ENCODE data around the gene CSAD. TPM values are rescaled to one million over a fixed set of nuclear protein-coding genes. Genes with fewer than 3 reads are reported as not detected.

The CSAD gene
- total RNA-seq, 2 donors from 2014 or later: 29.8 to 43.5 TPM

GRCh38 chr12:53197011-53197640 is 16.4 kb upstream of the CSAD start:
- peaks cover 89% of the 10 kb centered on the region for H3K36me3 Mint-ChIP-seq (ENCODE audit: low read depth)
- peaks cover 39% of the 10 kb centered on the region for H3K4me1 Mint-ChIP-seq
- H3K4me3 Mint-ChIP-seq: no peak overlapping the region
- H3K27ac Mint-ChIP-seq: peak overlapping the region; percentile 81
- no peak for ATAC-seq (replicated peaks)
- H3K27me3 Mint-ChIP-seq: no peaks in the 10 kb centered on the region
- H3K9me3 Mint-ChIP-seq: no peaks in the 10 kb centered on the region

- H3K4me3 Mint-ChIP-seq: no peak overlapping the region
- H3K27ac Mint-ChIP-seq: peak overlapping the region; percentile 81
- ATAC-seq (replicated peaks): no peak
- H3K36me3 Mint-ChIP-seq (ENCODE audit: low read depth): peaks cover 94% of the 10 kb centered on the region
- no peaks in the 10 kb centered on the region for H3K27me3 Mint-ChIP-seq
- H3K9me3 Mint-ChIP-seq: no peaks in the 10 kb centered on the region
- H3K4me1 Mint-ChIP-seq: peaks cover 39% of the 10 kb centered on the region
These were observed 15.8 kb upstream of the CSAD start for GRCh38 chr12:53196486-53196885.

- H3K9me3 Mint-ChIP-seq: no peaks in the 10 kb centered on the region
- no peaks in the 10 kb centered on the region for H3K27me3 Mint-ChIP-seq
- no peak overlapping the region for H3K4me3 Mint-ChIP-seq
- peaks cover 94% of the 10 kb centered on the region for H3K36me3 Mint-ChIP-seq (ENCODE audit: low read depth)
- no peak for ATAC-seq (replicated peaks)
- peak overlapping the region; percentile 81 for H3K27ac Mint-ChIP-seq
- H3K4me1 Mint-ChIP-seq: peaks cover 32% of the 10 kb centered on the region
These were observed 15.0 kb upstream of the CSAD start for GRCh38 chr12:53195516-53196420.

- Mint-ChIP-seq H3K9me3 (no peaks in the 10 kb centered on the region), H3K4me1 (peaks cover 25% of the 10 kb centered on the region), H3K27me3 (no peaks in the 10 kb centered on the region), H3K27ac (peak overlapping the region; percentile 81), H3K4me3 (no peak overlapping the region), H3K36me3 (ENCODE audit: low read depth) (peaks cover 92% of the 10 kb centered on the region)
- no peak for ATAC-seq (replicated peaks)
These were observed 14.2 kb upstream of the CSAD start for GRCh38 chr12:53194973-53195372.

- H3K4me3 Mint-ChIP-seq: no peak overlapping the region
- H3K27me3 Mint-ChIP-seq: no peaks in the 10 kb centered on the region
- peak overlapping the region; percentile 81 for H3K27ac Mint-ChIP-seq
- H3K9me3 Mint-ChIP-seq: no peaks in the 10 kb centered on the region
- H3K4me1 Mint-ChIP-seq: peaks cover 19% of the 10 kb centered on the region
- H3K36me3 Mint-ChIP-seq (ENCODE audit: low read depth): peaks cover 92% of the 10 kb centered on the region
- no peak for ATAC-seq (replicated peaks)
These were observed 13.4 kb upstream of the CSAD start for GRCh38 chr12:53193985-53194716.

GRCh38 chr12:53193040-53193439 is 12.3 kb upstream of the CSAD start:
- H3K36me3 Mint-ChIP-seq (ENCODE audit: low read depth): peaks cover 92% of the 10 kb centered on the region
- H3K27me3 Mint-ChIP-seq: no peaks in the 10 kb centered on the region

GRCh38 chr12:53192531-53193021 is 11.9 kb upstream of the CSAD start:
- peak overlapping the region; percentile 63 for H3K27ac Mint-ChIP-seq
- peaks cover 6% of the 10 kb centered on the region for H3K4me1 Mint-ChIP-seq
- no peak for ATAC-seq (replicated peaks)
- peaks cover 93% of the 10 kb centered on the region for H3K36me3 Mint-ChIP-seq (ENCODE audit: low read depth)
- no peaks in the 10 kb centered on the region for H3K9me3 Mint-ChIP-seq
- no peak overlapping the region for H3K4me3 Mint-ChIP-seq
- H3K27me3 Mint-ChIP-seq: no peaks in the 10 kb centered on the region

More at GRCh38 chr12:53193040-53193439, 12.3 kb upstream of the CSAD start:
- Mint-ChIP-seq H3K27ac (peak overlapping the region; percentile 63), H3K4me1 (peaks cover 8% of the 10 kb centered on the region), H3K4me3 (no peak overlapping the region), H3K9me3 (no peaks in the 10 kb centered on the region)
- no peak for ATAC-seq (replicated peaks)

GRCh38 chr12:53191885-53192530 is 11.3 kb upstream of the CSAD start:
- no peaks in the 10 kb centered on the region for H3K27me3 Mint-ChIP-seq
- H3K27ac Mint-ChIP-seq: peak overlapping the region; percentile 20
- no peak for ATAC-seq (replicated peaks)
- H3K9me3 Mint-ChIP-seq: no peaks in the 10 kb centered on the region
- H3K4me1 Mint-ChIP-seq: peaks cover 4% of the 10 kb centered on the region
- no peak overlapping the region for H3K4me3 Mint-ChIP-seq
- H3K36me3 Mint-ChIP-seq (ENCODE audit: low read depth): peaks cover 94% of the 10 kb centered on the region

GRCh38 chr12:53191096-53191884 is 10.6 kb upstream of the CSAD start:
- H3K4me1 Mint-ChIP-seq: no peaks in the 10 kb centered on the region
- H3K9me3 Mint-ChIP-seq: no peaks in the 10 kb centered on the region
- H3K27me3 Mint-ChIP-seq: no peaks in the 10 kb centered on the region
- peak overlapping the region; percentile 20 for H3K27ac Mint-ChIP-seq
- no peak overlapping the region for H3K4me3 Mint-ChIP-seq
- peaks cover 94% of the 10 kb centered on the region for H3K36me3 Mint-ChIP-seq (ENCODE audit: low read depth)
- ATAC-seq (replicated peaks): no peak

- Mint-ChIP-seq H3K4me3 (no peak overlapping the region), H3K9me3 (no peaks in the 10 kb centered on the region), H3K27ac (peak overlapping the region; percentile 53), H3K4me1 (no peaks in the 10 kb centered on the region), H3K27me3 (no peaks in the 10 kb centered on the region), H3K36me3 (ENCODE audit: low read depth) (peaks cover 94% of the 10 kb centered on the region)
- ATAC-seq (replicated peaks): peak; percentile 90
These were observed 9.5 kb upstream of the CSAD start for GRCh38 chr12:53190108-53190729.

GRCh38 chr12:53187145-53187899 is 6.6 kb upstream of the CSAD start:
- no peak overlapping the region for H3K4me3 Mint-ChIP-seq
- no peaks in the 10 kb centered on the region for H3K27me3 Mint-ChIP-seq
- H3K4me1 Mint-ChIP-seq: peaks cover 11% of the 10 kb centered on the region
- no peaks in the 10 kb centered on the region for H3K9me3 Mint-ChIP-seq
- peaks cover 91% of the 10 kb centered on the region for H3K36me3 Mint-ChIP-seq (ENCODE audit: low read depth)
- ATAC-seq (replicated peaks): no peak
- no peak overlapping the region for H3K27ac Mint-ChIP-seq

GRCh38 chr12:53186745-53187144 is 6.0 kb upstream of the CSAD start:
- Mint-ChIP-seq H3K27ac (no peak overlapping the region), H3K36me3 (ENCODE audit: low read depth) (peaks cover 91% of the 10 kb centered on the region), H3K27me3 (no peaks in the 10 kb centered on the region), H3K4me3 (no peak overlapping the region), H3K4me1 (peaks cover 17% of the 10 kb centered on the region), H3K9me3 (no peaks in the 10 kb centered on the region)
- no peak for ATAC-seq (replicated peaks)

Measured in activated T-helper 17 cell treated with anti-CD3 and anti-CD28 coated beads, Interleukin-2, amount 50 U/mL, for 72 hours (primary cell).